K562 (cell line): ENCODE data around the gene ARHGAP24. TPM values are rescaled to one million over a fixed set of nuclear protein-coding genes. Genes with fewer than 3 reads are reported as not detected.

Experiments
- ATAC-seq: fragments of 200-7000 bp; cut with Tn5 transposase; 3 replicates; pipeline ENCODE4 v1.9.1; 2020; ENCODE audit warnings: moderate library complexity
- BruUV-seq: library from RNA; stranded (reverse); fragments of 400-500 nt; replicated peaks from 2 replicates; lab custom pipeline; 2021; lab: Mats Ljungman, UMichigan
- CTCF ChIA-PET: fragments of 300-600 bp; formaldehyde crosslinking; extraction: SDS; loops from one replicate; lab custom pipeline; 2021; ENCODE audit warnings: low intra/inter-chr PET ratio; lab: Yijun Ruan, JAX
- POLR2A ChIA-PET: fragments of 300-600, 350-650 bp; sonication (Branson Sonifier 250); formaldehyde crosslinking; extraction: SDS; loops from one replicate; lab custom pipeline; 2021; ENCODE audit warnings: antibody characterized with exemption, inconsistent platforms; lab: Yijun Ruan, JAX
- DNase-seq, 4 experiments: peaks; one replicate each; pipeline versions ENCODE4 v3.0.0 to v3.0.0-alpha.2; 2011 to 2018; ENCODE audit warnings: low spot score in 3 of 4, mixed read lengths in 3 of 4; ENCODE audit errors: extremely low read depth in 1 of 4
- FAIRE-seq: peaks from 2 replicates; lab custom pipeline; 2011; peaks lifted over from hg19 to GRCh38; lab: Jason Lieb, UNC
- H2AFZ ChIP-seq: 2 replicates; pipeline ENCODE4 v1.6.0; 2011; ENCODE audit warnings: low read depth, low read length, control low read depth, inconsistent platforms
- H3K27ac ChIP-seq: fragments of 200-600 bp; 3 replicates; pipeline ENCODE4 v1.8.0; 2011; ENCODE audit warnings: low read depth, mild to moderate bottlenecking, control low read depth, inconsistent platforms, low read length, moderate library complexity, mixed read lengths; ENCODE audit errors: extremely low read depth
- H3K27me3 ChIP-seq, 2 experiments: fragments of 300-600 bp in 1 of 2; 2 replicates in 1 of 2; 3 replicates in 1 of 2; pipeline versions ENCODE4 v1.6.0 to v1.8.0; 2011; ENCODE audit warnings: inconsistent platforms in 2 of 2, low read length in 2 of 2, mild to moderate bottlenecking in 1 of 2, mixed read lengths in 1 of 2, moderate library complexity in 1 of 2; ENCODE audit not compliant: control insufficient read depth in 2 of 2, insufficient read depth in 2 of 2
- H3K36me3 ChIP-seq: fragments of 300-600 bp; 3 replicates; pipeline ENCODE4 v1.8.0; 2011; ENCODE audit warnings: mild to moderate bottlenecking, low read length, inconsistent platforms; ENCODE audit not compliant: control insufficient read depth, insufficient read depth
- H3K4me1 ChIP-seq, 2 experiments: fragments of 200-600 bp in 1 of 2; replicated peaks in 1 of 2; 2 replicates in 1 of 2; 3 replicates in 1 of 2; pipeline versions ENCODE4 v1.5.1 to v1.8.0; 2011; ENCODE audit warnings: inconsistent platforms in 2 of 2, low read length in 2 of 2, mild to moderate bottlenecking in 1 of 2, mixed read lengths in 1 of 2, moderate library complexity in 1 of 2; ENCODE audit not compliant: control insufficient read depth in 2 of 2, insufficient read depth in 2 of 2
- H3K4me2 ChIP-seq: 2 replicates; pipeline ENCODE4 v1.6.1; 2011; ENCODE audit warnings: low read length, control low read depth, inconsistent platforms, mixed read lengths; ENCODE audit not compliant: insufficient read depth
- H3K4me3 ChIP-seq: fragments of 200-600 bp; sonication (generic), shearing (Covaris generic); 2 replicates; pipeline ENCODE4 v1.5.1; 2016; ENCODE audit warnings: control low read depth, inconsistent platforms
- H3K79me2 ChIP-seq: fragments of 200-600 bp; 3 replicates; pipeline ENCODE4 v1.8.0; 2011; ENCODE audit warnings: low read length, inconsistent platforms; ENCODE audit not compliant: control insufficient read depth, insufficient read depth
- H3K9ac ChIP-seq, 2 experiments: 2 replicates each; pipeline versions ENCODE4 v1.6.0 to v1.6.1; 2011; ENCODE audit warnings: low read depth in 2 of 2, low read length in 2 of 2, control low read depth in 1 of 2, inconsistent platforms in 1 of 2, mild to moderate bottlenecking in 1 of 2, mixed read lengths in 1 of 2; ENCODE audit not compliant: insufficient read depth in 1 of 2
- H3K9me1 ChIP-seq: one replicate; pipeline ENCODE4 v1.6.0; 2011; ENCODE audit warnings: inconsistent platforms, mild to moderate bottlenecking, low read length, moderate library complexity; ENCODE audit not compliant: control insufficient read depth, insufficient read depth
- H3K9me3 ChIP-seq: replicated peaks from 2 replicates; pipeline ENCODE4 v1.5.1; 2011; ENCODE audit warnings: low read depth, low read length, inconsistent platforms; ENCODE audit not compliant: control insufficient read depth, insufficient read depth
- H4K20me1 ChIP-seq: replicated peaks from 2 replicates; pipeline ENCODE4 v1.6.1; 2011; ENCODE audit warnings: low read length, inconsistent platforms, mixed read lengths; ENCODE audit not compliant: control insufficient read depth, insufficient read depth
- BRD4 ChIP-seq: fragments of 200-600 bp; sonication (generic); IDR thresholded peaks from 2 replicates; pipeline ENCODE4 v1.6.1; 2017; ENCODE audit warnings: inconsistent platforms
- CBFA2T2 ChIP-seq: fragments of 450-650 bp; conservative IDR thresholded peaks from 2 replicates; pipeline ENCODE4 v1.6.1; 2017; ENCODE audit warnings: mild to moderate bottlenecking
- CHAMP1 ChIP-seq: fragments of 450-650 bp; IDR thresholded peaks from 2 replicates; pipeline ENCODE4 v1.6.1; 2016; ENCODE audit warnings: mild to moderate bottlenecking
- ESRRA ChIP-seq: fragments of 450-650 bp; IDR thresholded peaks from 2 replicates; pipeline ENCODE4 v1.6.1; 2014; ENCODE audit warnings: low read depth, mild to moderate bottlenecking, moderate library complexity, borderline replicate concordance
- KLF1 ChIP-seq: fragments of 450-650 bp; IDR thresholded peaks from 2 replicates; pipeline ENCODE4 v1.6.1; 2016; ENCODE audit warnings: missing genetic modification characterization, missing compliant biosample characterization
- MBD2 ChIP-seq: sonication (generic); IDR thresholded peaks from 2 replicates; pipeline ENCODE4 v1.6.1; 2016; ENCODE audit warnings: low read depth, borderline replicate concordance
- MEF2D ChIP-seq: conservative IDR thresholded peaks from 2 replicates; pipeline ENCODE4 v1.6.1; 2016; ENCODE audit warnings: low read depth, missing genetic modification characterization, missing compliant biosample characterization
- PHB ChIP-seq: fragments of 250-450 bp; sonication (Bioruptor Pico); IDR thresholded peaks from 2 replicates; pipeline ENCODE4 v1.5.0; 2021
- PHF8 ChIP-seq: fragments of 200-600 bp; sonication (generic); IDR thresholded peaks from 2 replicates; pipeline ENCODE4 v1.6.1; 2012; ENCODE audit warnings: mixed run types, mild to moderate bottlenecking, inconsistent platforms, low read length, moderate library complexity, borderline replicate concordance
- POLR2H ChIP-seq: IDR thresholded peaks from 2 replicates; pipeline ENCODE4 v1.6.1; 2016; ENCODE audit warnings: missing genetic modification characterization, low read depth, mild to moderate bottlenecking, control low read depth, missing compliant biosample characterization, moderate library complexity
- SAFB ChIP-seq: fragments of 200-400 bp; formaldehyde crosslinking; IDR thresholded peaks from 2 replicates; pipeline ENCODE4 v1.6.1; 2017; ENCODE audit warnings: low read depth, low read length, borderline replicate concordance
- YBX1 ChIP-seq: fragments of 450-650 bp; IDR thresholded peaks from 2 replicates; pipeline ENCODE4 v1.7.1; 2016; ENCODE audit warnings: mild to moderate bottlenecking
- ZNF561 ChIP-seq: fragments of 450-650 bp; formaldehyde crosslinking; conservative IDR thresholded peaks from 2 replicates; pipeline ENCODE4 v1.4.0; 2020; ENCODE audit warnings: mild to moderate bottlenecking, moderate library complexity
- WGBS: fragments of 100-300 bp; shearing (Covaris generic); methylation state at CpG from one replicate; pipeline ENCODE4 v1.1.6; 2016; ENCODE audit warnings: low coverage, mixed read lengths; ENCODE audit not compliant: insufficient coverage; ENCODE audit errors: missing lambda C conversion rate; 5-methylcytosine and 5-hydroxymethylcytosine counted together
- in situ Hi-C: fragments of 300-500 bp; cut with MboI; formaldehyde crosslinking; loops from 4 replicates; pipeline ENCODE4 v1.15.0; 2018; ENCODE audit warnings: inconsistent platforms, mixed read lengths
- intact Hi-C: fragments of 100-400 bp; cut with micrococcal nuclease; formaldehyde crosslinking; loops from 2 replicates; pipeline ENCODE4 v1.14.2; 2022
- polyA plus RNA-seq, 8 experiments: library from polyadenylated mRNA; depleted of rRNA in 4 of 8; stranded (reverse) in 5 of 8; unstranded in 3 of 8; fragments of >200 nt; fragmentation: Nextera tagmentation in 2 of 8; fragmentation: Illumina TruSeq in 1 of 8; extraction: Ambion mirVana in 2 of 8; extraction: Trizol in 1 of 8; gene quantifications; 2 replicates each; pipeline versions ENCODE4 v1.2.1 to v1.2.3, GENCODE V29; 2011 to 2014; ENCODE audit warnings: inconsistent platforms in 1 of 8, missing spikeins in 1 of 8
- total RNA-seq, 7 experiments: library from RNA; depleted of rRNA in 6 of 7; stranded (reverse); fragments of >200 nt in 6 of 7; fragmentation: Illumina TruSeq in 2 of 7; extraction: Trizol in 2 of 7; gene quantifications; 2 replicates each; pipeline versions ENCODE4 v1.2.1 to v1.2.3, GENCODE V29; 2011 to 2021; ENCODE audit warnings: low replicate concordance in 1 of 7

Gene ARHGAP24
- total and polyA plus RNA-seq, 9 of the 15 experiments (the other 6 are each of a cell fraction or from before 2014, with no cell fraction given), result 8.0 to 22.6 (median 14.0) TPM

- ChIA-PET POLR2A (interaction anchor here (0.7 kb wide), 1 partner anchor 49 kb away, joined by 3 read pairs; no protein-coding TSS in a partner anchor), CTCF (no interaction called here)
- no peaks in the 10 kb centered on the region for H3K27me3 ChIP-seq
- no peaks in the 10 kb centered on the region for H3K9me1 ChIP-seq
- no peaks in the 10 kb centered on the region for H3K36me3 ChIP-seq
- no peak overlapping the region for H3K27ac ChIP-seq
- in situ Hi-C loops (no loop called here), intact Hi-C loops (no loop called here)
- H3K4me1 ChIP-seq, result no peaks in the 10 kb centered on the region
- no peaks in the 10 kb centered on the region for H3K9me3 ChIP-seq
- H4K20me1 ChIP-seq, result no peaks in the 10 kb centered on the region
- BruUV-seq, result no TSS peak
- H3K9ac ChIP-seq, result no peak overlapping the region
- TF ChIP-seq MEF2D (no peak), MBD2 (no peak), KLF1 (tag) (no peak), PHB (CRISPR knock-in tag) (no peak), ESRRA (no peak), ZNF561 (CRISPR knock-in tag) (no peak), YBX1 (no peak), BRD4 (no peak), CBFA2T2 (no peak), SAFB (no peak), PHF8 (no peak), POLR2H (tag) (no peak), CHAMP1 (no peak)
- ATAC-seq (no peak), FAIRE-seq (no peak), DNase-seq (no peak)
- H3K4me2 ChIP-seq, result no peak overlapping the region
- H3K79me2 ChIP-seq, result no peaks in the 10 kb centered on the region
- no peak overlapping the region for H2AFZ ChIP-seq
- WGBS, result 55% methylated on average over 4 of the region's 4 CpGs
- H3K4me3 ChIP-seq, result no peak overlapping the region
These were observed 176.0 kb downstream of the ARHGAP24 start for GRCh38 chr4:85650908-85651307.
